SH-SY5Y (cell line): Measurements from ENCODE around the gene UCK1.

Source experiments
- GATA2 ChIP-seq: IDR thresholded peaks from 2 replicates; pipeline ENCODE4 v1.6.1; 2011; ENCODE audit warnings: mild to moderate bottlenecking, low read depth, low read length
- GATA3 ChIP-seq: IDR thresholded peaks from 2 replicates; pipeline ENCODE4 v1.6.1; 2011; ENCODE audit warnings: low read depth, mild to moderate bottlenecking, low read length, moderate library complexity

GRCh38 chr9:131567910-131568309 is 36.8 kb upstream of the UCK1 start:
- TF ChIP-seq GATA2 (no peak), GATA3 (no peak)
